Spleen (tissue), 7 donors: ENCODE data around the gene APLP1.

Source experiments
- CTCF ChIP-seq, 11 experiments: fragments of 200-600 bp in 7 of 11; fragments of 450-650 bp in 4 of 11; sonication (generic) in 4 of 11; IDR thresholded peaks in 8 of 11; conservative IDR thresholded peaks in 3 of 11; 1 replicate in 7 of 11; 2 replicates in 4 of 11; pipeline versions ENCODE4 v1.4.0 to v1.8.0; 2016 to 2021; ENCODE audit warnings: antibody characterized with exemption in 11 of 11, inconsistent platforms in 4 of 11, mild to moderate bottlenecking in 1 of 11
- POLR2AphosphoS5 ChIP-seq, 3 donors: sonication (generic); formaldehyde crosslinking; IDR thresholded peaks; one replicate each; pipeline ENCODE4 v1.5.1; 2017; ENCODE audit warnings: antibody characterized with exemption in 3 of 3
- donor health status: DM: no; HTN: no; CAD: no; lungs with moderate emphysema.
- donor health status: DM: no; HTN: no; CAD: no.
- donor health status: DM: no; HTN: no; CAD: no.

- TF ChIP-seq CTCF (IDR thresholded peaks at IDR 0.05 in 8 of 11, conservative IDR thresholded peaks at IDR 0.05 in 3 of 11) (no peak), POLR2AphosphoS5 (IDR thresholded peaks at IDR 0.05) (no peak)
Observed at GRCh38 chr19:35828692-35829301, 39.6 kb upstream of the APLP1 start.
